Activated B cell treated with CpG ODN at 0.5 μM for 24 hours (primary cell): Measurements from ENCODE around the gene KRT32. TPM values are rescaled to one million over a fixed set of nuclear protein-coding genes. Genes with fewer than 3 reads are reported as not detected.

ENCODE experiments used
- ATAC-seq: fragments of 200-7000 bp; cut with Tn5 transposase; one replicate; pipeline ENCODE4 v1.10.0; 2021; ENCODE audit warnings: low read depth, mild to moderate bottlenecking, moderate library complexity
- CTCF ChIA-PET: fragments of 350-600 bp; sonication (Branson Sonifier 250); formaldehyde crosslinking; loops from one replicate; lab custom pipeline; 2021; ENCODE audit warnings: antibody characterized with exemption; lab: Charles Lee
- POLR2A ChIA-PET: fragments of 350-600 bp; sonication (Branson Sonifier 250); formaldehyde crosslinking; loops from one replicate; lab custom pipeline; 2021; ENCODE audit warnings: antibody characterized with exemption; lab: Charles Lee
- DNase-seq: peaks from one replicate; pipeline ENCODE4 v3.0.0; 2022
- H3K27ac Mint-ChIP-seq: one replicate; pipeline ENCODE4 v1.8.0; 2020; ENCODE audit warnings: mixed read lengths
- H3K27me3 Mint-ChIP-seq: one replicate; pipeline ENCODE4 v1.8.0; 2021; ENCODE audit warnings: mixed read lengths
- H3K36me3 Mint-ChIP-seq: one replicate; pipeline ENCODE4 v1.8.0; 2021; ENCODE audit warnings: low read depth, mixed read lengths
- H3K4me1 Mint-ChIP-seq: one replicate; pipeline ENCODE4 v1.8.0; 2021; ENCODE audit warnings: mixed read lengths
- H3K4me3 Mint-ChIP-seq: one replicate; pipeline ENCODE4 v1.8.0; 2020; ENCODE audit warnings: mild to moderate bottlenecking, mixed read lengths
- H3K9me3 Mint-ChIP-seq: one replicate; pipeline ENCODE4 v1.8.0; 2020; ENCODE audit warnings: mixed read lengths
- CTCF ChIP-seq: fragments of 200-600 bp; IDR thresholded peaks from one replicate; pipeline ENCODE4 v1.8.0; 2022; ENCODE audit warnings: antibody characterized with exemption, mild to moderate bottlenecking
- intact Hi-C: fragments of 100-400 bp; cut with micrococcal nuclease; formaldehyde crosslinking; loops from one replicate; pipeline ENCODE4 v1.15.1; 2024
- total RNA-seq: library from RNA; stranded (reverse); gene quantifications from 2 replicates; pipeline ENCODE4 v1.2.3, GENCODE V29; 2022

KRT32 gene
- total RNA-seq, 1 donor from 2014 or later, result not detected

GRCh38 chr17:41416479-41416878, 50.7 kb downstream of the KRT32 start:
- DNase-seq, result no peak
- peaks cover 7% of the 10 kb centered on the region for H3K27me3 Mint-ChIP-seq
- no peak for TF ChIP-seq CTCF
- ATAC-seq, result no peak
- POLR2A ChIA-PET, result no interaction called here
- no peaks in the 10 kb centered on the region for H3K36me3 Mint-ChIP-seq
- intact Hi-C loops, result no loop called here
- CTCF ChIA-PET, result no interaction called here
- peaks cover 5% of the 10 kb centered on the region for H3K4me1 Mint-ChIP-seq
- no peak overlapping the region for H3K27ac Mint-ChIP-seq
- no peaks in the 10 kb centered on the region for H3K9me3 Mint-ChIP-seq
- H3K4me3 Mint-ChIP-seq, result no peak overlapping the region

GRCh38 chr17:41415833-41416335, 51.3 kb downstream of the KRT32 start:
- Mint-ChIP-seq H3K27ac (no peak overlapping the region), H3K4me3 (no peak overlapping the region), H3K27me3 (peaks cover 4% of the 10 kb centered on the region), H3K4me1 (peaks cover 5% of the 10 kb centered on the region), H3K9me3 (no peaks in the 10 kb centered on the region), H3K36me3 (no peaks in the 10 kb centered on the region)
- ATAC-seq (no peak), DNase-seq (no peak)
- ChIA-PET CTCF (no interaction called here), POLR2A (no interaction called here)
- intact Hi-C loops, result no loop called here
- no peak for TF ChIP-seq CTCF

GRCh38 chr17:41415411-41415810, 51.8 kb downstream of the KRT32 start:
- peaks cover 5% of the 10 kb centered on the region for H3K4me1 Mint-ChIP-seq
- no peak for ATAC-seq
- no peaks in the 10 kb centered on the region for H3K9me3 Mint-ChIP-seq
- H3K36me3 Mint-ChIP-seq, result no peaks in the 10 kb centered on the region
- no peak for DNase-seq
- H3K27me3 Mint-ChIP-seq, result peaks cover 4% of the 10 kb centered on the region
- ChIA-PET POLR2A (no interaction called here), CTCF (no interaction called here)
- intact Hi-C loops, result no loop called here
- no peak for TF ChIP-seq CTCF
- no peak overlapping the region for H3K27ac Mint-ChIP-seq
- H3K4me3 Mint-ChIP-seq, result no peak overlapping the region

- no peak for TF ChIP-seq CTCF
- POLR2A ChIA-PET, result no interaction called here
- CTCF ChIA-PET, result no interaction called here
Measured at GRCh38 chr17:41413982-41414381, 53.2 kb downstream of the KRT32 start.

GRCh38 chr17:41413353-41413957, 53.7 kb downstream of the KRT32 start:
- no peak overlapping the region for H3K4me3 Mint-ChIP-seq
- H3K27ac Mint-ChIP-seq, result no peak overlapping the region
- POLR2A ChIA-PET, result no interaction called here
- DNase-seq (no peak), ATAC-seq (no peak)
- H3K4me1 Mint-ChIP-seq, result peaks cover 5% of the 10 kb centered on the region
- no peak for TF ChIP-seq CTCF
- H3K36me3 Mint-ChIP-seq, result no peaks in the 10 kb centered on the region
- intact Hi-C loops, result no loop called here
- CTCF ChIA-PET, result no interaction called here
- peaks cover 4% of the 10 kb centered on the region for H3K27me3 Mint-ChIP-seq
- H3K9me3 Mint-ChIP-seq, result no peaks in the 10 kb centered on the region

More at GRCh38 chr17:41413982-41414381, 53.2 kb downstream of the KRT32 start:
- Mint-ChIP-seq H3K4me1 (peaks cover 5% of the 10 kb centered on the region), H3K36me3 (no peaks in the 10 kb centered on the region), H3K27me3 (peaks cover 4% of the 10 kb centered on the region), H3K4me3 (no peak overlapping the region), H3K9me3 (no peaks in the 10 kb centered on the region), H3K27ac (no peak overlapping the region)
- ATAC-seq (no peak), DNase-seq (no peak)
- intact Hi-C loops, result no loop called here
